ENCODE data around the gene SLC22A1. TPM values are rescaled to one million over a fixed set of nuclear protein-coding genes. Genes with fewer than 3 reads are reported as not detected.

The SLC22A1 gene
- total RNA-seq, 1 experiment from 2014 or later = 0.98 TPM

- H3K27me3 ChIP-seq (ENCODE audit: control insufficient read depth, insufficient read depth, low read length) = no peaks in the 10 kb centered on the region
- CTCF ChIA-PET = no interaction called here
Observed at GRCh38 chr6:160130729-160131484, 9.3 kb downstream of the SLC22A1 start.

DNA sequence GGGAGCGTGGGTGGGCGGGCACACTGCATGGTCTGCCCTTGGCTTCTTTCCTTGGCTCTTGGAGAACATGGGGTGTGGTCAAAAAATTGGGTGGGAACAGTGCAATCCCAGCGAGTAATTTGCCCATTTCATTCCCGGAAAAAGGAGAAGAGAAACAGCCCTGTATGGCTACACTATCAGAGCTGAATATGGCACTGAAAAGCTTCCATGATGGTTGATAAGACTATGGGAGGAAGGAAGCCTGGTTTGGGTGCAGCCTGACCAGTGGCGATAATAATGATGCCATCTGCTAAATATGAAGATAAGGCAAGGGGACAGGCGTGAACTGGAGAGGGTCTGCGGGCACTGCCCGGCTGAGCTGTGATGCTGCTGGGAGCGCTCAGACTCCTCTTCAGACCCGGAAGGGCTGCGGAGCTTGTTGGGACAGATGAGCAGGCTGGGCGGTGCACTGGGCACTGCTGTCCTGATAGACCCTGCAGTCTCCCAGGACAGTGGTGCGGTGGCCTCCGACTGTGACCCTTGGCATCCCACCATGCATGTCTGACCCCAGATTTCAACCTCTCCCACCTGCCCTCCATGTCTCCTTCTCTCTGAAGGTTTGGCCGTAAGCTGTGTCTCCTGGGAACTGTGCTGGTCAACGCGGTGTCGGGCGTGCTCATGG lies 10.2 kb downstream of the SLC22A1 start:
- Histone ChIP-seq H3K36me3 (ENCODE audit: control insufficient read depth, insufficient read depth, low read length) (no peaks in the 10 kb centered on the region), H3K27ac (ENCODE audit: low read length) (no peak overlapping the region), H3K4me3 (ENCODE audit: low read depth in 2 of 2, low read length in 2 of 2) (no peak overlapping the region), H3K4me1 (ENCODE audit: control insufficient read depth, insufficient read depth, low read length) (no peaks in the 10 kb centered on the region), H3K27me3 (ENCODE audit: control insufficient read depth, insufficient read depth, low read length) (no peaks in the 10 kb centered on the region), H3K9me3 (ENCODE audit: control insufficient read depth, insufficient read depth, low read depth, low read length) (no peaks in the 10 kb centered on the region)
- POLR2A ChIA-PET = no interaction called here
- DNase-seq (ENCODE audit: low read depth, low spot score) (no peak), ATAC-seq (no peak)
- intact Hi-C loops (cut with micrococcal nuclease; ENCODE audit: unreplicated experiment) = no loop called here
- CTCF ChIA-PET = no interaction called here
- in situ Hi-C loops (cut with HindIII; ENCODE audit: low pct_unique_long_range_greater_than_20kb, low sequenced_read_pairs) = no loop called here
- BruUV-seq (replicated peaks) = no TSS peak
- TF ChIP-seq CTCF (IDR thresholded peaks at IDR 0.05) = no peak
- no peak for TF ChIP-seq SIN3A (IDR thresholded peaks at IDR 0.05; ENCODE audit: borderline replicate concordance, insufficient read depth, low read depth, low read length)
- TF ChIP-seq POLR2AphosphoS5 (IDR thresholded peaks at IDR 0.05; ENCODE audit: low read depth, low read length) = no peak
- no peak for TF ChIP-seq REST (IDR thresholded peaks at IDR 0.05; ENCODE audit: insufficient read depth in 1 of 2, low read depth in 2 of 2, low read length in 1 of 2)

More at GRCh38 chr6:160130729-160131484, 9.3 kb downstream of the SLC22A1 start:
- H3K4me1 ChIP-seq (ENCODE audit: control insufficient read depth, insufficient read depth, low read length) = no peaks in the 10 kb centered on the region
- POLR2A ChIA-PET = no interaction called here
- TF ChIP-seq REST (IDR thresholded peaks at IDR 0.05; ENCODE audit: insufficient read depth in 1 of 2, low read depth in 2 of 2, low read length in 1 of 2) = no peak
- no peak for TF ChIP-seq CTCF (IDR thresholded peaks at IDR 0.05)
- TF ChIP-seq POLR2AphosphoS5 (IDR thresholded peaks at IDR 0.05; ENCODE audit: low read depth, low read length) = no peak
- no peak for TF ChIP-seq SIN3A (IDR thresholded peaks at IDR 0.05; ENCODE audit: borderline replicate concordance, insufficient read depth, low read depth, low read length)
- no peak for TF ChIP-seq TCF7L2 (IDR thresholded peaks at IDR 0.05; ENCODE audit: low read depth, low read length)
- no peaks in the 10 kb centered on the region for H3K9me3 ChIP-seq (ENCODE audit: control insufficient read depth, insufficient read depth, low read depth, low read length)
- no peak overlapping the region for H3K4me3 ChIP-seq (ENCODE audit: low read depth in 2 of 2, low read length in 2 of 2)
- in situ Hi-C loops (cut with HindIII; ENCODE audit: low pct_unique_long_range_greater_than_20kb, low sequenced_read_pairs) (no loop called here), intact Hi-C loops (cut with micrococcal nuclease; ENCODE audit: unreplicated experiment) (no loop called here)
- H3K36me3 ChIP-seq (ENCODE audit: control insufficient read depth, insufficient read depth, low read length) = no peaks in the 10 kb centered on the region
- no peak for DNase-seq (ENCODE audit: low read depth, low spot score)
- BruUV-seq (replicated peaks) = no TSS peak
- no peak for ATAC-seq
- H3K27ac ChIP-seq (ENCODE audit: low read length) = no peak overlapping the region

All from Panc1 (cell line).